ENCODE results near the gene TMEM43. TPM values are rescaled to one million over a fixed set of nuclear protein-coding genes. Genes with fewer than 3 reads are reported as not detected.
A peak's percentile ranks its signal among the peaks of the same experiment; 100 is the strongest.

TMEM43 gene
- total and polyA plus RNA-seq, 2 of the 13 experiments (the other 11 are each of a cell fraction or from before 2014, with no cell fraction given), result 48.9 to 50.5 TPM

- TF ChIP-seq ZNF646 (CRISPR knock-in tag; IDR thresholded peaks at IDR 0.05) (no peak), YEATS4 (CRISPR knock-in tag; IDR thresholded peaks at IDR 0.05; ENCODE audit: borderline replicate concordance) (no peak), HMGA1 (CRISPR knock-in tag; conservative IDR thresholded peaks at IDR 0.05) (no peak), ZNF160 (CRISPR knock-in tag; IDR thresholded peaks at IDR 0.05) (no peak), ZNF576 (CRISPR knock-in tag; IDR thresholded peaks at IDR 0.05) (no peak), ZNF83 (CRISPR knock-in tag; IDR thresholded peaks at IDR 0.05; ENCODE audit: borderline replicate concordance) (no peak), CCAR2 (optimal IDR thresholded peaks at IDR 0.05; ENCODE audit: low read depth, low read length) (no peak), HMG20A (CRISPR knock-in tag; IDR thresholded peaks at IDR 0.05; ENCODE audit: borderline replicate concordance) (no peak), HNRNPH1 (optimal IDR thresholded peaks at IDR 0.05; ENCODE audit: low read depth, low read length) (no peak), POGZ (CRISPR knock-in tag; IDR thresholded peaks at IDR 0.05) (no peak), ZNF30 (CRISPR knock-in tag; IDR thresholded peaks at IDR 0.05) (no peak), ZSCAN12 (CRISPR knock-in tag; IDR thresholded peaks at IDR 0.05) (no peak), RBM22 (optimal IDR thresholded peaks at IDR 0.05; ENCODE audit: low read length) (peak; percentile 43), NFIB (CRISPR knock-in tag; IDR thresholded peaks at IDR 0.05; ENCODE audit: borderline replicate concordance) (no peak), ZNF580 (CRISPR knock-in tag; IDR thresholded peaks at IDR 0.05; ENCODE audit: borderline replicate concordance, low read depth) (no peak)
- TF ChIP-seq, protein P1, sequence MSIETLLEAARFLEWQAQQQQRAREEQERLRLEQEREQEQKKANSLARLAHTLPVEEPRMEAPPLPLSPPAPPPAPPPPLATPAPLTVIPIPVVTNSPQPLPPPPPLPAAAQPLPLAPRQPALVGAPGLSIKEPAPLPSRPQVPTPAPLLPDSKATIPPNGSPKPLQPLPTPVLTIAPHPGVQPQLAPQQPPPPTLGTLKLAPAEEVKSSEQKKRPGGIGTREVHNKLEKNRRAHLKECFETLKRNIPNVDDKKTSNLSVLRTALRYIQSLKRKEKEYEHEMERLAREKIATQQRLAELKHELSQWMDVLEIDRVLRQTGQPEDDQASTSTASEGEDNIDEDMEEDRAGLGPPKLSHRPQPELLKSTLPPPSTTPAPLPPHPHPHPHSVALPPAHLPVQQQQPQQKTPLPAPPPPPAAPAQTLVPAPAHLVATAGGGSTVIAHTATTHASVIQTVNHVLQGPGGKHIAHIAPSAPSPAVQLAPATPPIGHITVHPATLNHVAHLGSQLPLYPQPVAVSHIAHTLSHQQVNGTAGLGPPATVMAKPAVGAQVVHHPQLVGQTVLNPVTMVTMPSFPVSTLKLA (IDR thresholded peaks at IDR 0.05), result no peak
- TF ChIP-seq, protein P2, sequence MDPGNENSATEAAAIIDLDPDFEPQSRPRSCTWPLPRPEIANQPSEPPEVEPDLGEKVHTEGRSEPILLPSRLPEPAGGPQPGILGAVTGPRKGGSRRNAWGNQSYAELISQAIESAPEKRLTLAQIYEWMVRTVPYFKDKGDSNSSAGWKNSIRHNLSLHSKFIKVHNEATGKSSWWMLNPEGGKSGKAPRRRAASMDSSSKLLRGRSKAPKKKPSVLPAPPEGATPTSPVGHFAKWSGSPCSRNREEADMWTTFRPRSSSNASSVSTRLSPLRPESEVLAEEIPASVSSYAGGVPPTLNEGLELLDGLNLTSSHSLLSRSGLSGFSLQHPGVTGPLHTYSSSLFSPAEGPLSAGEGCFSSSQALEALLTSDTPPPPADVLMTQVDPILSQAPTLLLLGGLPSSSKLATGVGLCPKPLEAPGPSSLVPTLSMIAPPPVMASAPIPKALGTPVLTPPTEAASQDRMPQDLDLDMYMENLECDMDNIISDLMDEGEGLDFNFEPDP (CRISPR knock-in tag; conservative IDR thresholded peaks at IDR 0.05), result no peak
Measured at GRCh38 chr3:14144423-14145075, 19.7 kb downstream of the TMEM43 start (continued).
